AG04450 (cell line): ENCODE data around the gene GNA12. TPM values are rescaled to one million over a fixed set of nuclear protein-coding genes. Genes with fewer than 3 reads are reported as not detected.
"Not testable (repeated sequence)": the region's sequence is repeated elsewhere in the genome, so short reads cannot be mapped to it uniquely, and the experiment has no call there.

ENCODE experiments used
- CTCF ChIA-PET: fragments of 300-600, 350-600 bp; formaldehyde crosslinking; extraction: SDS; loops from one replicate; lab custom pipeline; 2022; ENCODE audit warnings: antibody characterized with exemption, inconsistent platforms; lab: Charles Lee
- POLR2A ChIA-PET: fragments of 350-600 bp; formaldehyde crosslinking; extraction: SDS; loops from one replicate; lab custom pipeline; 2021; ENCODE audit warnings: antibody characterized with exemption, inconsistent platforms; lab: Yijun Ruan, JAX
- DNase-seq: peaks from one replicate; pipeline ENCODE4 v3.0.0-alpha.2; 2011; ENCODE audit warnings: low read depth, low spot score
- H3K27ac ChIP-seq: one replicate; pipeline ENCODE4 v1.5.1; 2012; ENCODE audit warnings: low read depth, low read length, control low read depth
- H3K27me3 ChIP-seq: one replicate; pipeline ENCODE4 v1.6.0; 2012; ENCODE audit warnings: low read length; ENCODE audit not compliant: control insufficient read depth, insufficient read depth
- H3K4me3 ChIP-seq: 2 replicates; pipeline ENCODE4 v1.5.1; 2011; ENCODE audit warnings: mild to moderate bottlenecking, low read depth, low read length, control low read depth
- H3K9me3 ChIP-seq: 2 replicates; pipeline ENCODE4 v1.5.1; 2012; ENCODE audit warnings: low read length; ENCODE audit not compliant: control insufficient read depth, insufficient read depth
- CTCF ChIP-seq: IDR thresholded peaks from 2 replicates; pipeline ENCODE4 v1.5.1; 2011; ENCODE audit warnings: low read depth, low read length, control low read depth, inconsistent platforms
- polyA plus RNA-seq: library from polyadenylated mRNA; depleted of rRNA; stranded (reverse); fragments of >200 nt; gene quantifications from 2 replicates; pipeline ENCODE4 v1.2.3, GENCODE V29; 2011

The GNA12 gene
- polyA plus RNA-seq, 1 experiment, result 97.4 TPM

GRCh38 chr7:2730846-2731770 lies 113.0 kb downstream of the GNA12 start:
- TF ChIP-seq CTCF, result no peak
- Histone ChIP-seq H3K27me3 (no peaks in the 10 kb centered on the region), H3K9me3 (peaks cover 22% of the 10 kb centered on the region), H3K27ac (no peak overlapping the region), H3K4me3 (no peak overlapping the region)
- ChIA-PET POLR2A (interaction anchor here (1.0 to 1.7 kb wide), 3 partner anchors 27 to 89 kb away, joined by 3 to 6 read pairs (median 6); no protein-coding TSS in a partner anchor), CTCF (no interaction called here)
- DNase-seq, result no peak

DNA sequence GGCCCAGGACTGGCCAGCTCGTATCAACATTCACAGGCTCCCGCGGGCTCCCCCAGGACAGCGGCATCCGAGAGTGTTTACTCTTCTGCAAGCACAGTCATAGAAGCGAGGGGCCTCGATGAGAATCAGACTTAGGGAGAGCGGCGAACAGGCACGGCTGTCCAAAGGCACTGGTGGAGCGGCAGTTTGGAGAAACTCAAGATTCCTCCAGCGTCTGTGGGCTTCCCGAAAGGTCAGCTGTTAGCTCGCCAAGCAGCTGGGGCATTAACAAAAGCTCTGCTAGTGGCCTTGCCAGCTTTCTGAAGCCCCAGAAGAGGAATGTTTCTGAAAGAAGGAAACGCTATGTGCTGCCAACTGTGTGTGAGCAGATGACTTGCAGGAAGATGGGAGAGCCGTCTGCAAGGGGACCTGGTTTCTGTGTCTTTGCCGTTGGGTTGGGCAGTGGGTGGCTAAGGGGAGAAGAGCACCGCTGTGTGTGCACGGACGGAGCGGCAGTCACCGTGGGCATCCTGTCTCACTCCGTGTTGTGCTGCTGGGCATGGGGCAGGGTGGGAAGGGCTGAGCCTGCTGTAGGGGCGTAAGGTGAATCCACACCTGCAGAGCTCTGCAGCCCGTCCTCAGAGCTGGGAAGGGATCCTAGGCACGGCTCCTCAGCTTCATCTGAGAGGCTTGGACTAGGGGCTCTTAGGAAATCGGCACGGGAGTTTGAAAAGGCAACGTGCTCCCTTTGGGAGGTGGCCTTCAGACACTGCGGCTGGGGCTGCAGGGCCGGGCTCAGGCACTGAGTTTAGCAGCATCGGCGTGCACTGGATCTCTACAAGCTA lies 114.0 kb downstream of the GNA12 start:
- H3K27ac ChIP-seq, result peak overlapping the region; percentile 73
- ChIA-PET CTCF (interaction anchor here (1.6 to 5.8 kb wide), 2 partner anchors 20 to 31 kb away, joined by 3 to 25 read pairs; no protein-coding TSS in a partner anchor), POLR2A (interaction anchor here (0.7 to 1.7 kb wide), 6 partner anchors 20 to 143 kb away, joined by 3 to 6 read pairs (median 3); no protein-coding TSS in a partner anchor)
- DNase-seq, result no peak
- H3K9me3 ChIP-seq, result peaks cover 22% of the 10 kb centered on the region
- no peak for TF ChIP-seq CTCF
- H3K4me3 ChIP-seq, result no peak overlapping the region
- no peaks in the 10 kb centered on the region for H3K27me3 ChIP-seq

DNA sequence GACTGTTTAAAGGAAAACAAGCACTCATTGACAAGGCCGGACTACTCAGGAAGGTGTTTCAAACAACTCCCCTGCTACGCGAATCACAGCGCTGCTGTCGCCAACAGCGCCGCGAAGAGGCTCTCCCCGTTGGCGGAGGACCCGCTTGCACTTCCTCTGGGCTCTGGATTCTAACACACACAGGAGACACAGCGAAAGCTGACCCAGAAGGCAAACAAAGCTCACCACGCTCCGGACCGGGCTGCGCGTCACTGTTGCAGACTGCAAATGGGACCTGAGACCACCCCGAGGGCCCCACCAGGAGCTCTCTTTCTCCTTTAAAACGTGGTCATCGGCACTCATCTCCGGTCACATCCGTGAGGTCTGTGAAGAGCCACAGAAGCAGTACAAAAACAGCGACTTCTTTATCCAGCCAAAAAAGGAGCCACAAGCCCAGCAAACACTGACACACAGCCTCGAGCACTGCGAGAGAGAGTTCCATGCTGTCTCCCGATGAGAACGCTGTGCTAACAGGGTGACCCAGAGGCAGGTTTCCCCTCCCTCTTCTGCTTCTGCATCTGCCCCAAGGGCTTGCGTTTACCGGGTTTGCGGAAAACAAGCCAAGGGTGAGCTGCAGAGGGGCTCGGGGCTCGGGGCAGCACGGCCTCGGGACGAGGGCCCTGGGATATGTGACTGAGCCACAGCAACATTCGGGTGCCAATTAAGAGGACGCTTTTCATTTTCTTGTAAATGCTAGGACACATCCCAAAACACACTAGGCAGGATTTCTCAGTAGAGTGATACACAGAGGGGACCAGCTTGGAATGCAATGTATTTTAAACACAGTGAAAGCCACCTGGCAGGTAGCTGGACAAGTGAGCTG lies 114.8 kb downstream of the GNA12 start:
- Histone ChIP-seq H3K9me3 (peaks cover 16% of the 10 kb centered on the region), H3K27me3 (no peaks in the 10 kb centered on the region), H3K27ac (peak overlapping the region; percentile 73), H3K4me3 (no peak overlapping the region)
- CTCF ChIA-PET, result interaction anchor here (1.6 to 5.8 kb wide), 2 partner anchors 20 to 32 kb away, joined by 3 to 25 read pairs; no protein-coding TSS in a partner anchor
- TF ChIP-seq CTCF, result no peak
- no peak for DNase-seq
- POLR2A ChIA-PET, result interaction anchor here (0.7 to 1.7 kb wide), 5 partner anchors 19 to 144 kb away, joined by 3 to 6 read pairs (median 3); no protein-coding TSS in a partner anchor

DNA sequence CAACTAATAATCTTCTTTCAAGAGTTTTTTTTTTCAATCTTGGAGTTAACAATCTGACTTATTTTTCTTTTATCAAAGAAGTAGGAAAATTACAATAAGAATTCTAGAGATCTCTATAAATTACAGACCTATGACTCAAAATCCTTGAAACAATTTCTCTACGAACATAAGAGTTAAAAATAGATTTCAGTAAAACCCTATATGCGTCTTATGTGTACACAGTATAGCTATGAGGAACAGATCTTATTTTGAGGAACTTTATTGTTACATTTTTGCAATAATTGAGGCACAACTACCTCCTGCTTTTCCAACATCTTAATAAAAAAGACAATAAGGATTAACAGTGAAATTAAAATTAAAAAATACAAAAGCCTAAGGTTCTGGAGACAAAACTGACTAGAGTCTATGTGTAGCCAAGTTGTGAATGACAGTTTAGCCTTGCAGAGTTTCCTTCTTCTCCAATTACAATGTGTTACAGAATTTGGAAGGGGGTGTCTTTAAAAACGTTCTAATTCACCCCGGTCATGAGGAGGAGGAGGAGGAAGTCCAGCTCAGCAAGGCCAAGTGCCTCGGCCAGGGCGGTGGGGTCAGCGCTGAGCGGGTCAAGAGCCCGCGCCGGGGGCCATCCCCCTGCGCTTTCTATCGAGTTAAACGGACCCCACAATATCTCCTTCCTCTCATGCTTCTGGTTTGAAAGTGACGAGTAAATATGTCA lies 115.6 kb downstream of the GNA12 start:
- no peak overlapping the region for H3K4me3 ChIP-seq
- peak overlapping the region; percentile 73 for H3K27ac ChIP-seq
- no peak for DNase-seq
- H3K27me3 ChIP-seq, result no peaks in the 10 kb centered on the region
- H3K9me3 ChIP-seq, result peaks cover 10% of the 10 kb centered on the region
- POLR2A ChIA-PET, result interaction anchor here (0.7 to 1.2 kb wide), 2 partner anchors 30 to 156 kb away, joined by 4 to 5 read pairs; no protein-coding TSS in a partner anchor
- CTCF ChIA-PET, result interaction anchor here (5.8 kb wide), 1 partner anchor 19 kb away, joined by 25 read pairs; no protein-coding TSS in a partner anchor
- TF ChIP-seq CTCF, result no peak

- H3K27ac ChIP-seq, H3K4me3 ChIP-seq, H3K9me3 ChIP-seq, H3K27me3 ChIP-seq, POLR2A ChIA-PET, DNase-seq: not testable (repeated sequence)
- CTCF ChIA-PET, result interaction anchor here (0.6 to 5.8 kb wide), 3 partner anchors 8 to 295 kb away, joined by 3 to 25 read pairs (median 5); no protein-coding TSS in a partner anchor
These were observed 116.9 kb downstream of the GNA12 start for GRCh38 chr7:2727206-2727605.
